Body of pancreas (tissue), 4 donors: ENCODE results near the gene KIF16B. TPM values are rescaled to one million over a fixed set of nuclear protein-coding genes. Genes with fewer than 3 reads are reported as not detected.

Experiments used
- ATAC-seq: fragments of 150-250 bp; one replicate; pipeline ENCODE4 v1.9.1; 2016
- DNase-seq, 4 donors: peaks; one replicate each; pipeline ENCODE4 v3.0.0-alpha.2; 2019
- H3K27ac ChIP-seq, 4 donors: fragments of 200-600 bp; sonication (generic); 1 replicate in 3 of 4; 2 replicates in 1 of 4; pipeline versions ENCODE4 v1.5.1 to v1.6.1; 2016 to 2019; ENCODE audit warnings: mild to moderate bottlenecking in 1 of 4, mixed read lengths in 1 of 4, moderate library complexity in 1 of 4
- H3K27me3 ChIP-seq, 2 donors: fragments of 200-600 bp; sonication (generic); one replicate each; pipeline ENCODE4 v1.6.0; 2016; ENCODE audit warnings: mild to moderate bottlenecking in 1 of 2
- H3K36me3 ChIP-seq, 2 donors: fragments of 200-600 bp; sonication (generic); replicated peaks in 1 of 2; 2 replicates each; pipeline ENCODE4 v1.5.1; 2016; ENCODE audit warnings: low read depth in 2 of 2; ENCODE audit not compliant: insufficient read depth in 1 of 2
- H3K4me1 ChIP-seq: fragments of 200-600 bp; sonication (generic); one replicate; pipeline ENCODE4 v1.6.0; 2016
- H3K4me3 ChIP-seq, 2 donors: fragments of 200-600 bp; sonication (generic); 1 replicate in 1 of 2; 2 replicates in 1 of 2; pipeline ENCODE4 v1.5.1; 2016 to 2019
- H3K9me3 ChIP-seq, 3 donors: fragments of 200-600 bp; sonication (generic); 1 replicate in 2 of 3; 2 replicates in 1 of 3; pipeline ENCODE4 v1.5.1; 2016
- CTCF ChIP-seq, 7 experiments: fragments of 450-650 bp in 4 of 7; fragments of 200-600 bp in 3 of 7; sonication (generic) in 3 of 7; IDR thresholded peaks; one replicate each; pipeline ENCODE4 v1.5.1; 2016 to 2019; ENCODE audit warnings: antibody characterized with exemption in 7 of 7
- POLR2A ChIP-seq, 3 donors: fragments of 450-650 bp; IDR thresholded peaks; one replicate each; pipeline ENCODE4 v1.6.1; 2016; ENCODE audit warnings: antibody characterized with exemption in 3 of 3, mild to moderate bottlenecking in 2 of 3
- WGBS, 2 donors: methylation state at CpG; one replicate each; pipeline ENCODE4 v1.1.5; 2017; 5-methylcytosine and 5-hydroxymethylcytosine counted together
- intact Hi-C: fragments of 100-400 bp; cut with DNase I; formaldehyde crosslinking; loops from one replicate; pipeline ENCODE4 v1.15.1; 2023
- total RNA-seq, 2 donors: library from RNA; depleted of rRNA; stranded (reverse); fragments of >200 nt; gene quantifications; one replicate each; pipeline ENCODE4 v1.1.0, GENCODE V29; 2016

Gene KIF16B
- total RNA-seq, 2 donors from 2014 or later, result 13.7 to 55.0 TPM

- Histone ChIP-seq H3K4me1 (no peaks in the 10 kb centered on the region), H3K27ac (no peak overlapping the region), H3K27me3 (no peaks in the 10 kb centered on the region), H3K9me3 (no peaks in the 10 kb centered on the region), H3K36me3 (no peaks in the 10 kb centered on the region), H3K4me3 (no peak overlapping the region)
- DNase-seq (no peak), ATAC-seq (no peak)
- intact Hi-C loops, result no loop called here
- 72 to 83% methylated on average over 5 of the region's 5 CpGs for WGBS, 2 donors
- TF ChIP-seq POLR2A (IDR thresholded peaks at IDR 0.05) (no peak), CTCF (IDR thresholded peaks at IDR 0.05) (no peak)
Measured at GRCh38 chr20:16588241-16588640, 15.0 kb upstream of the KIF16B start.

- H3K9me3 ChIP-seq, result no peaks in the 10 kb centered on the region
- DNase-seq (no peak), ATAC-seq (no peak)
- TF ChIP-seq CTCF (IDR thresholded peaks at IDR 0.05), result no peak
- no peak for TF ChIP-seq POLR2A (IDR thresholded peaks at IDR 0.05)
- intact Hi-C loops, result no loop called here
- H3K4me1 ChIP-seq, result no peaks in the 10 kb centered on the region
- no peaks in the 10 kb centered on the region for H3K27me3 ChIP-seq
- 77 to 80% methylated on average over 2 of the region's 2 CpGs for WGBS, 2 donors
- no peak overlapping the region for H3K4me3 ChIP-seq
- no peak overlapping the region for H3K27ac ChIP-seq
- H3K36me3 ChIP-seq, result no peaks in the 10 kb centered on the region
Measured at GRCh38 chr20:16587066-16587465, 13.8 kb upstream of the KIF16B start.

DNA sequence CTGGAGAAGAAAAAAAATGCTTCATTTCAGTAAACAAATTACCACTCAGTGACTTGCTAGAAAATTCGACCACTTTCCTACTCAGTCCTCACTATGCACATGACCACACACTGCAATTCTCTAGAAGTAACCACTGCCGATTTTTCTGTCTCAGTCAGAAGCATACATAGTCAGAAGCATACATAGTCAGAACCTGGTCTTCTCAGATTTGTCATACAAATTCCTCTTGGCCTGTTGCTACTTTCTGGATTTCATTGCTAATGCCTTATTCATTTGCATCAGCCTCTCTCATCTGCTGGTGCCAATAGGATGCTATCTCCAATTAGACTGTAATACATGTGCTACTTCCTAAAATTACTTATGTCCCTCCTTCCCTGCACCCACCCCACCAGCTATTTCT lies 10.2 kb upstream of the KIF16B start:
- Histone ChIP-seq H3K9me3 (no peaks in the 10 kb centered on the region), H3K27me3 (no peaks in the 10 kb centered on the region), H3K4me1 (peaks cover 10% of the 10 kb centered on the region), H3K4me3 (no peak overlapping the region), H3K36me3 (no peaks in the 10 kb centered on the region), H3K27ac (no peak overlapping the region)
- no peak for TF ChIP-seq POLR2A (IDR thresholded peaks at IDR 0.05)
- TF ChIP-seq CTCF (IDR thresholded peaks at IDR 0.05), result no peak
- intact Hi-C loops, result no loop called here
- ATAC-seq (no peak), DNase-seq (no peak)
- WGBS, 2 donors, result 53 to 64% methylated on average over 2 of the region's 2 CpGs

GRCh38 chr20:16581241-16581640 lies 8.0 kb upstream of the KIF16B start:
- TF ChIP-seq CTCF (IDR thresholded peaks at IDR 0.05) (no peak), POLR2A (IDR thresholded peaks at IDR 0.05) (no peak)
- Histone ChIP-seq H3K4me3 (no peak overlapping the region), H3K9me3 (no peaks in the 10 kb centered on the region), H3K27me3 (no peaks in the 10 kb centered on the region), H3K27ac (no peak overlapping the region), H3K36me3 (no peaks in the 10 kb centered on the region), H3K4me1 (peaks cover 10% of the 10 kb centered on the region)
- ATAC-seq (no peak), DNase-seq (no peak)
- intact Hi-C loops, result no loop called here
- WGBS, 2 donors, result 86 to 91% methylated on average over 2 of the region's 2 CpGs

- H3K4me3 ChIP-seq, result no peak overlapping the region
- H3K9me3 ChIP-seq, result no peaks in the 10 kb centered on the region
- no peak for ATAC-seq
- no peaks in the 10 kb centered on the region for H3K36me3 ChIP-seq
- H3K27ac ChIP-seq, result no peak overlapping the region
- no peak for TF ChIP-seq CTCF (IDR thresholded peaks at IDR 0.05)
- no peak for TF ChIP-seq POLR2A (IDR thresholded peaks at IDR 0.05)
- intact Hi-C loops, result no loop called here
- H3K27me3 ChIP-seq, result no peaks in the 10 kb centered on the region
- DNase-seq, result no peak
- peaks cover 12% of the 10 kb centered on the region for H3K4me1 ChIP-seq
- WGBS, 2 donors, result 36 to 47% methylated on average over 2 of the region's 2 CpGs
Measured at GRCh38 chr20:16580620-16581019, 7.4 kb upstream of the KIF16B start.
